SH-SY5Y (cell line): Measurements from ENCODE around the gene ARL8B.

ENCODE experiments used
- GATA2 ChIP-seq: IDR thresholded peaks from 2 replicates; pipeline ENCODE4 v1.6.1; 2011; ENCODE audit warnings: mild to moderate bottlenecking, low read depth, low read length
- GATA3 ChIP-seq: IDR thresholded peaks from 2 replicates; pipeline ENCODE4 v1.6.1; 2011; ENCODE audit warnings: low read depth, mild to moderate bottlenecking, low read length, moderate library complexity

Gene ARL8B

DNA sequence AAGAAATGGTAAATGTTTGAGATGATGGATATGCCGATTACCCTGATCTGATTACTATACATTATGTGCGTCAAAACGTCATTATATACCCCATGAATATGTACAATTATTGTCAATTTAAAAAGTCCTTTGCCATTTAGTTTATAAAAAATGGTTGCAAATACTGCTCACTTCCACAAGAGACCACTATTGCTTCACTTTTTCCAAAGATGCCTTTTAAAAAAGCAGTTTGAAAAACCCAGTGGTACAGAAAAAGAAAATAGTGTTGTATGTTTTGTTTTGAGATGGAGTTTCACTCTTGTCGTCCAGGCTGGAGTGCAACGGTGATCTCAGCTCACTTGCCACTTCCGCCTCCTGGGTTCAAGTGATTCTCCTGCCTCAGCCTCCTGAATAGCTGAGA, 104.7 kb downstream of the ARL8B start:
- TF ChIP-seq GATA3: no peak
- no peak for TF ChIP-seq GATA2

- TF ChIP-seq GATA3: no peak
- TF ChIP-seq GATA2: no peak
Measured at GRCh38 chr3:5227812-5228211, 105.7 kb downstream of the ARL8B start.

DNA sequence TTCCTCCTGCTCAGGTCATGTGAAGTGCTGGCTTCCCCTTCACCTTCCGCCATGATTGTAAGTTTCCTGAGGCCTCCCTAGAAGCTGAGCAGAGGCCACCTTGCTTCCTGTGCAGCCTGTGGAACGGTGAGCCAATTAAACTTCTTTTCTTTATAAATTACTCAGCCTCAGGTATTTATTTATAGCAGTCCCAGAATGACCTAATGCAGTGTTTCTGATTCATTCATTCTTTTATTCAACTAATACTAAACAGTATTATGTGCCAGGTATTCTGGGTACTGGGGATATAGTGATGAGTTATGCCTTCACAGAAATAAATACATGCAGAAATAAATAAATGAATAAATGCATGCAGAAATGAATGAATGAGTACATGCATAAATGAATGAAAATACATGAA, 107.3 kb downstream of the ARL8B start:
- TF ChIP-seq GATA2 (no peak), GATA3 (no peak)
